Panc1 (cell line): ENCODE results near the gene CAPN11. TPM values are rescaled to one million over a fixed set of nuclear protein-coding genes. Genes with fewer than 3 reads are reported as not detected.

ENCODE experiments used
- ATAC-seq: fragments of 200-7000 bp; cut with Tn5 transposase; 2 replicates; pipeline ENCODE4 v1.9.1; 2020; ENCODE audit warnings: mild to moderate bottlenecking, moderate library complexity
- BruUV-seq: library from RNA; stranded (reverse); fragments of 400-500 nt; replicated peaks from 2 replicates; lab custom pipeline; 2021; lab: Mats Ljungman, UMichigan
- CTCF ChIA-PET: fragments of 300-600 bp; sonication (Branson Sonifier 250); formaldehyde crosslinking; loops from one replicate; lab custom pipeline; 2022; ENCODE audit warnings: antibody characterized with exemption; lab: Charles Lee
- POLR2A ChIA-PET: fragments of 300-600 bp; sonication (Branson Sonifier 250); formaldehyde crosslinking; loops from one replicate; lab custom pipeline; 2022; ENCODE audit warnings: antibody characterized with exemption; lab: Charles Lee
- DNase-seq: peaks from one replicate; pipeline ENCODE4 v3.0.0-alpha.2; 2010; ENCODE audit warnings: low read depth, low spot score
- H3K27ac ChIP-seq: 2 replicates; pipeline ENCODE4 v1.5.1; 2011; ENCODE audit warnings: mild to moderate bottlenecking, low read length, inconsistent platforms
- H3K27me3 ChIP-seq: fragments of 200-500 bp; sonication (Bioruptor generic); 2 replicates; pipeline ENCODE4 v1.6.0; 2014; ENCODE audit warnings: low read length, inconsistent platforms; ENCODE audit not compliant: control insufficient read depth, insufficient read depth
- H3K36me3 ChIP-seq: fragments of 200-500 bp; sonication (Bioruptor generic); 2 replicates; pipeline ENCODE4 v1.5.1; 2014; ENCODE audit warnings: inconsistent platforms, mild to moderate bottlenecking, low read length, moderate library complexity; ENCODE audit not compliant: control insufficient read depth, insufficient read depth
- H3K4me1 ChIP-seq: 2 replicates; pipeline ENCODE4 v1.5.1; 2011; ENCODE audit warnings: inconsistent platforms, mild to moderate bottlenecking, low read length, moderate library complexity; ENCODE audit not compliant: control insufficient read depth, insufficient read depth
- H3K4me3 ChIP-seq, 2 experiments: 2 replicates each; pipeline ENCODE4 v1.5.1; 2011 to 2012; ENCODE audit warnings: low read depth in 2 of 2, low read length in 2 of 2, mild to moderate bottlenecking in 2 of 2, inconsistent platforms in 1 of 2, moderate library complexity in 1 of 2
- H3K9me3 ChIP-seq: fragments of 200-500 bp; sonication (Bioruptor generic); 2 replicates; pipeline ENCODE4 v1.5.1; 2014; ENCODE audit warnings: low read depth, mild to moderate bottlenecking, inconsistent platforms, low read length, moderate library complexity; ENCODE audit not compliant: control insufficient read depth, insufficient read depth
- CTCF ChIP-seq: fragments of 450-650 bp; IDR thresholded peaks from 2 replicates; pipeline ENCODE4 v1.5.1; 2017; ENCODE audit warnings: mild to moderate bottlenecking
- POLR2AphosphoS5 ChIP-seq: IDR thresholded peaks from 2 replicates; pipeline ENCODE4 v1.6.1; 2012; ENCODE audit warnings: mild to moderate bottlenecking, low read depth, low read length, moderate library complexity
- REST ChIP-seq, 2 experiments: IDR thresholded peaks; 2 replicates each; pipeline ENCODE4 v1.6.1; 2011 to 2012; ENCODE audit warnings: low read depth in 2 of 2, control low read depth in 1 of 2, low read length in 1 of 2, mild to moderate bottlenecking in 1 of 2, moderate library complexity in 1 of 2; ENCODE audit not compliant: insufficient read depth in 1 of 2
- SIN3A ChIP-seq: IDR thresholded peaks from 2 replicates; pipeline ENCODE4 v1.6.1; 2012; ENCODE audit warnings: low read depth, mild to moderate bottlenecking, low read length, moderate library complexity, borderline replicate concordance; ENCODE audit not compliant: insufficient read depth
- TCF7L2 ChIP-seq: IDR thresholded peaks from 2 replicates; pipeline ENCODE4 v1.6.1; 2011; ENCODE audit warnings: mild to moderate bottlenecking, low read depth, low read length, inconsistent platforms
- in situ Hi-C: cut with HindIII; loops from 2 replicates; pipeline ENCODE4 v1.10.0; 2016; ENCODE audit warnings: low sequenced_read_pairs, low pct_unique_long_range_greater_than_20kb
- intact Hi-C: fragments of 100-400 bp; cut with micrococcal nuclease; formaldehyde crosslinking; loops from one replicate; pipeline ENCODE4 v1.10.0; 2022; ENCODE audit not compliant: unreplicated experiment
- total RNA-seq: library from RNA; stranded (reverse); gene quantifications from one replicate; pipeline ENCODE4 v1.2.1, GENCODE V29; 2021; ENCODE audit not compliant: unreplicated experiment

CAPN11 gene
- total RNA-seq, 1 experiment from 2014 or later = 1.2 TPM

GRCh38 chr6:44151348-44152108, 7.1 kb upstream of the CAPN11 start:
- no TSS peak for BruUV-seq
- in situ Hi-C loops = no loop called here

GRCh38 chr6:44152109-44152461, 6.5 kb upstream of the CAPN11 start:
- Histone ChIP-seq H3K27ac (no peak overlapping the region), H3K36me3 (no peaks in the 10 kb centered on the region), H3K4me1 (peaks cover 14% of the 10 kb centered on the region), H3K9me3 (no peaks in the 10 kb centered on the region), H3K27me3 (no peaks in the 10 kb centered on the region), H3K4me3 (no peak overlapping the region)
- intact Hi-C loops = no loop called here
- CTCF ChIA-PET = no interaction called here
- POLR2A ChIA-PET = no interaction called here
- BruUV-seq = no TSS peak
- in situ Hi-C loops = no loop called here
- TF ChIP-seq TCF7L2 = no peak
- TF ChIP-seq CTCF = no peak
- no peak for TF ChIP-seq REST (IDR thresholded peaks at IDR 0.05; ENCODE audit: insufficient read depth in 1 of 2, low read depth in 2 of 2, low read length in 1 of 2)
- no peak for TF ChIP-seq POLR2AphosphoS5
- no peak for TF ChIP-seq SIN3A
- no peak for ATAC-seq
- DNase-seq = no peak

More at GRCh38 chr6:44151348-44152108, 7.1 kb upstream of the CAPN11 start:
- no peak overlapping the region for H3K27ac ChIP-seq
- no peak for DNase-seq
- no peak for TF ChIP-seq SIN3A
- no peak for TF ChIP-seq POLR2AphosphoS5
- TF ChIP-seq REST (IDR thresholded peaks at IDR 0.05; ENCODE audit: insufficient read depth in 1 of 2, low read depth in 2 of 2, low read length in 1 of 2) = no peak
- TF ChIP-seq CTCF = peak; percentile 100
- TF ChIP-seq TCF7L2 = no peak
- H3K4me1 ChIP-seq = peaks cover 9% of the 10 kb centered on the region
- ChIA-PET POLR2A (no interaction called here), CTCF (interaction anchor here (0.5 kb wide), 1 partner anchor 27 kb away, joined by 3 read pairs; no protein-coding TSS in a partner anchor)
- intact Hi-C loops = loop anchor here (1.0 kb wide), 1 partner anchor 55 kb away; no protein-coding TSS in a partner anchor
- H3K4me3 ChIP-seq = no peak overlapping the region
- peak; percentile 86 for ATAC-seq
- H3K27me3 ChIP-seq = no peaks in the 10 kb centered on the region
- no peaks in the 10 kb centered on the region for H3K36me3 ChIP-seq
- H3K9me3 ChIP-seq = no peaks in the 10 kb centered on the region
